Progenitor cell of endocrine pancreas (in vitro differentiated cells): ENCODE results near the gene RPP40. TPM values are rescaled to one million over a fixed set of nuclear protein-coding genes. Genes with fewer than 3 reads are reported as not detected.

Experiments used
- DNase-seq: peaks from one replicate; pipeline ENCODE4 v3.0.0; 2021; ENCODE audit warnings: low spot score; ENCODE audit not compliant: unreplicated experiment
- H3K27ac Mint-ChIP-seq: 2 replicates; pipeline ENCODE4 v1.8.0; 2021; ENCODE audit warnings: mild to moderate bottlenecking, moderate library complexity, mixed read lengths
- H3K27me3 Mint-ChIP-seq: 2 replicates; pipeline ENCODE4 v1.8.0; 2021; ENCODE audit warnings: mixed read lengths
- H3K36me3 Mint-ChIP-seq: 2 replicates; pipeline ENCODE4 v1.8.0; 2022; ENCODE audit warnings: mixed read lengths; ENCODE audit not compliant: insufficient read depth
- H3K4me1 Mint-ChIP-seq: 2 replicates; pipeline ENCODE4 v1.8.0; 2021; ENCODE audit warnings: low read depth, mixed read lengths
- H3K4me3 Mint-ChIP-seq: 2 replicates; pipeline ENCODE4 v1.8.0; 2021; ENCODE audit warnings: low read depth, mild to moderate bottlenecking, moderate library complexity, mixed read lengths
- H3K9me3 Mint-ChIP-seq: 2 replicates; pipeline ENCODE4 v1.8.0; 2021; ENCODE audit warnings: low read depth, mixed read lengths
- CTCF ChIP-seq: fragments of 200-600 bp; sonication (generic); IDR thresholded peaks from one replicate; pipeline ENCODE4 v1.5.0; 2021; ENCODE audit warnings: antibody characterized with exemption, mild to moderate bottlenecking; ENCODE audit not compliant: unreplicated experiment
- total RNA-seq: library from RNA; stranded (reverse); gene quantifications from 2 replicates; pipeline ENCODE4 v1.2.1, GENCODE V29; 2021

The RPP40 gene
- total RNA-seq, 1 donor from 2014 or later: 8.0 TPM

- no peak for DNase-seq
- peaks cover 11% of the 10 kb centered on the region for H3K27me3 Mint-ChIP-seq
- no peak overlapping the region for H3K27ac Mint-ChIP-seq
- H3K4me1 Mint-ChIP-seq: peaks cover 17% of the 10 kb centered on the region
- no peaks in the 10 kb centered on the region for H3K36me3 Mint-ChIP-seq
- no peak overlapping the region for H3K4me3 Mint-ChIP-seq
- TF ChIP-seq CTCF: no peak
- no peaks in the 10 kb centered on the region for H3K9me3 Mint-ChIP-seq
Observed at GRCh38 chr6:5029609-5030008, 25.8 kb upstream of the RPP40 start.

GRCh38 chr6:5028921-5029320 is 25.1 kb upstream of the RPP40 start:
- Mint-ChIP-seq H3K4me1 (peaks cover 14% of the 10 kb centered on the region), H3K36me3 (no peaks in the 10 kb centered on the region), H3K27ac (no peak overlapping the region), H3K9me3 (no peaks in the 10 kb centered on the region), H3K4me3 (no peak overlapping the region), H3K27me3 (peaks cover 6% of the 10 kb centered on the region)
- no peak for DNase-seq
- TF ChIP-seq CTCF: no peak

GRCh38 chr6:5028301-5028700 is 24.5 kb upstream of the RPP40 start:
- Mint-ChIP-seq H3K9me3 (no peaks in the 10 kb centered on the region), H3K36me3 (no peaks in the 10 kb centered on the region), H3K4me1 (peaks cover 9% of the 10 kb centered on the region), H3K27me3 (no peaks in the 10 kb centered on the region), H3K27ac (no peak overlapping the region), H3K4me3 (no peak overlapping the region)
- no peak for TF ChIP-seq CTCF
- no peak for DNase-seq

GRCh38 chr6:5025911-5026819 is 22.3 kb upstream of the RPP40 start:
- peak overlapping the region; percentile 92 for H3K27ac Mint-ChIP-seq
- peak; percentile 28 for TF ChIP-seq CTCF
- peak overlapping the region; percentile 74 for H3K4me3 Mint-ChIP-seq
- DNase-seq: peak; percentile 31
- H3K27me3 Mint-ChIP-seq: no peaks in the 10 kb centered on the region
- no peaks in the 10 kb centered on the region for H3K9me3 Mint-ChIP-seq
- no peaks in the 10 kb centered on the region for H3K36me3 Mint-ChIP-seq
- peaks cover 9% of the 10 kb centered on the region for H3K4me1 Mint-ChIP-seq

GRCh38 chr6:5023923-5024322 is 20.1 kb upstream of the RPP40 start:
- H3K27me3 Mint-ChIP-seq: peaks cover 4% of the 10 kb centered on the region

More at GRCh38 chr6:5023923-5024322, 20.1 kb upstream of the RPP40 start:
- no peak for TF ChIP-seq CTCF
- no peaks in the 10 kb centered on the region for H3K9me3 Mint-ChIP-seq
- peaks cover 13% of the 10 kb centered on the region for H3K4me1 Mint-ChIP-seq
- H3K27ac Mint-ChIP-seq: no peak overlapping the region
- no peaks in the 10 kb centered on the region for H3K36me3 Mint-ChIP-seq
- H3K4me3 Mint-ChIP-seq: no peak overlapping the region
- no peak for DNase-seq
